ENCODE measurements around the gene GSTM4. TPM values are rescaled to one million over a fixed set of nuclear protein-coding genes. Genes with fewer than 3 reads are reported as not detected.

The GSTM4 gene
- total and polyA plus RNA-seq, 9 of the 15 experiments (the other 6 are each of a cell fraction or from before 2014, with no cell fraction given) = 18.8 to 53.4 (median 38.8) TPM

GRCh38 chr1:109640285-109640865 lies 15.5 kb upstream of the GSTM4 start:
- POLR2A ChIA-PET = interaction anchor here (0.6 to 6.4 kb wide), 19 partner anchors 10 to 345 kb away, joined by 3 to 44 read pairs (median 4); partner anchors contain the start of genes AHCYL1, GNAI3 and GSTM4
- 3% methylated on average over 5 of the region's 5 CpGs for WGBS (ENCODE audit: insufficient coverage, low coverage, missing lambda C conversion rate)
- no peak overlapping the region for H3K27ac ChIP-seq (ENCODE audit: extremely low read depth, low read depth, low read length)
- peak overlapping the region in 1 of 2 experiments; percentile 30; a peak in 1 of 4 replicates for H3K9ac ChIP-seq (ENCODE audit: insufficient read depth in 1 of 2, low read depth in 2 of 2, low read length in 2 of 2)
- intact Hi-C loops (cut with micrococcal nuclease) (loop anchor here (2.0 to 10.0 kb wide), 3 partner anchors 62 to 474 kb away; partner anchors contain the start of genes AHCYL1 and UBL4B), in situ Hi-C loops (cut with MboI) (loop anchor here (5.0 to 10.0 kb wide), 3 partner anchors 132 to 374 kb away; no protein-coding TSS in a partner anchor)
- H4K20me1 ChIP-seq (replicated peaks; ENCODE audit: control insufficient read depth, insufficient read depth, low read length) = no peaks in the 10 kb centered on the region
- CTCF ChIA-PET (ENCODE audit: low intra/inter-chr PET ratio) = interaction anchor here (0.6 to 6.9 kb wide), 5 partner anchors 9 to 344 kb away, joined by 3 to 77 read pairs (median 3); partner anchors contain the start of gene AHCYL1
- H3K9me1 ChIP-seq (ENCODE audit: control insufficient read depth, insufficient read depth, low read length) = no peaks in the 10 kb centered on the region
- peak; percentile 76 to 88 (median 82) for DNase-seq (ENCODE audit: extremely low read depth in 1 of 4, low spot score in 3 of 4)
- peak; percentile 97 for FAIRE-seq
- no peaks in the 10 kb centered on the region for H3K79me2 ChIP-seq (ENCODE audit: control insufficient read depth, insufficient read depth, low read length)
- ATAC-seq = peak; percentile 82
- peak overlapping the region; percentile 64 for H3K4me2 ChIP-seq (ENCODE audit: insufficient read depth, low read length)
- no peaks in the 10 kb centered on the region for H3K9me3 ChIP-seq (replicated peaks; ENCODE audit: control insufficient read depth, insufficient read depth, low read depth, low read length)
- no TSS peak for BruUV-seq (replicated peaks)
- no peaks in the 10 kb centered on the region for H3K36me3 ChIP-seq (ENCODE audit: control insufficient read depth, insufficient read depth, low read length)
- no peak overlapping the region for H3K4me3 ChIP-seq
- H3K4me1 ChIP-seq (replicated peaks in 1 of 2; ENCODE audit: control insufficient read depth in 2 of 2, insufficient read depth in 2 of 2, low read length in 2 of 2) = peaks cover 26 to 51% of the 10 kb centered on the region in 2 experiments
- no peaks in the 10 kb centered on the region; a peak in 1 of 5 replicates for H3K27me3 ChIP-seq (ENCODE audit: control insufficient read depth in 2 of 2, insufficient read depth in 2 of 2, low read length in 2 of 2)
- peak overlapping the region; percentile 66 for H2AFZ ChIP-seq (ENCODE audit: low read depth, low read length)
- TF ChIP-seq CTBP1 (IDR thresholded peaks at IDR 0.05; ENCODE audit: borderline replicate concordance) = peak; percentile 48; the same call in 1 of the 2 replicates
- 0 out of 2 replicates have a peak, but pooled peaks have one; percentile 29 for TF ChIP-seq HDGF (IDR thresholded peaks at IDR 0.05)
- TF ChIP-seq ZNF41 (CRISPR knock-in tag; conservative IDR thresholded peaks at IDR 0.05) = no peak
- peak; percentile 43; the same call in 1 of the 2 replicates for TF ChIP-seq ZBTB17 (CRISPR knock-in tag; IDR thresholded peaks at IDR 0.05)
- TF ChIP-seq SIRT6 (IDR thresholded peaks at IDR 0.05; ENCODE audit: low read depth, low read length) = no peak
- TF ChIP-seq BHLHE40 (IDR thresholded peaks at IDR 0.05; ENCODE audit: low read length) = peak; percentile 5; the same call in 1 of the 2 replicates
- no peak for TF ChIP-seq LCOR (CRISPR knock-in tag; IDR thresholded peaks at IDR 0.05)
- peak; percentile 67 for TF ChIP-seq CTCFL (IDR thresholded peaks at IDR 0.05; ENCODE audit: borderline replicate concordance, insufficient read depth, low read depth, low read length, poor library complexity, severe bottlenecking)
- TF ChIP-seq ZNF274 (IDR thresholded peaks at IDR 0.05; ENCODE audit: borderline replicate concordance, low read depth, low read length) = no peak
- TF ChIP-seq ZNF444 (CRISPR knock-in tag; IDR thresholded peaks at IDR 0.05) = no peak
- TF ChIP-seq SP1 (CRISPR knock-in tag; IDR thresholded peaks at IDR 0.05) = peak; percentile 33; the same call in 1 of the 2 replicates
- TF ChIP-seq ZBTB34 (CRISPR knock-in tag; IDR thresholded peaks at IDR 0.05) = no peak
- TF ChIP-seq FOXJ3 (CRISPR knock-in tag; IDR thresholded peaks at IDR 0.05) = no peak
- no peak for TF ChIP-seq KLF16 (IDR thresholded peaks at IDR 0.05)
- TF ChIP-seq DPF2 (IDR thresholded peaks at IDR 0.05) = no peak
- TF ChIP-seq HMG20B (CRISPR knock-in tag; IDR thresholded peaks at IDR 0.05) = no peak
- no peak for TF ChIP-seq CXXC5 (CRISPR knock-in tag; IDR thresholded peaks at IDR 0.05)
- no peak for TF ChIP-seq ZNF347 (CRISPR knock-in tag; IDR thresholded peaks at IDR 0.05; ENCODE audit: low read depth)
- peak; percentile 44 for TF ChIP-seq RBM39 (optimal IDR thresholded peaks at IDR 0.05; ENCODE audit: low read depth, low read length)
- TF ChIP-seq PKNOX1 (IDR thresholded peaks at IDR 0.05) = no peak

Data from K562 (cell line).